PC-9 (cell line): ENCODE data around the gene RPS10. TPM values are rescaled to one million over a fixed set of nuclear protein-coding genes. Genes with fewer than 3 reads are reported as not detected.

Source experiments
- BruUV-seq: library from RNA; stranded (reverse); fragments of 400-500 nt; replicated peaks from 2 replicates; lab custom pipeline; 2021; lab: Mats Ljungman, UMichigan
- CTCF ChIA-PET: fragments of 300-600 bp; sonication (Branson Sonifier 250); formaldehyde crosslinking; loops from one replicate; lab custom pipeline; 2022; ENCODE audit warnings: antibody characterized with exemption; lab: Charles Lee
- POLR2A ChIA-PET: fragments of 300-600 bp; sonication (Branson Sonifier 250); formaldehyde crosslinking; loops from one replicate; lab custom pipeline; 2022; ENCODE audit warnings: antibody characterized with exemption; ENCODE audit not compliant: unreplicated experiment; lab: Charles Lee
- DNase-seq, 2 experiments: peaks; one replicate each; pipeline versions ENCODE4 v3.0.0 to v3.0.0-alpha.2; 2015 to 2022; ENCODE audit warnings: mixed read lengths in 1 of 2
- H2AFZ ChIP-seq: fragments of 200-600 bp; sonication (generic); 2 replicates; pipeline ENCODE4 v1.8.1; 2017; ENCODE audit warnings: antibody characterized with exemption
- H3F3A ChIP-seq: fragments of 200-600 bp; sonication (generic); 2 replicates; pipeline ENCODE4 v1.8.1; 2017; ENCODE audit warnings: antibody characterized with exemption, mild to moderate bottlenecking, low read depth; ENCODE audit not compliant: insufficient read depth
- H3K27ac ChIP-seq: fragments of 200-600 bp; sonication (generic); 2 replicates; pipeline ENCODE4 v1.6.1; 2016; ENCODE audit warnings: mixed run types
- H3K27me3 ChIP-seq: fragments of 200-600 bp; sonication (generic); 2 replicates; pipeline ENCODE4 v1.6.1; 2016; ENCODE audit warnings: low read depth, mixed run types; ENCODE audit not compliant: insufficient read depth
- H3K36me3 ChIP-seq: fragments of 200-600 bp; sonication (generic); 2 replicates; pipeline ENCODE4 v1.6.1; 2016; ENCODE audit warnings: low read depth, mixed run types
- H3K4me1 ChIP-seq: fragments of 200-600 bp; sonication (generic); replicated peaks from 2 replicates; pipeline ENCODE4 v1.6.1; 2016; ENCODE audit warnings: mixed run types; ENCODE audit not compliant: insufficient read depth
- H3K4me2 ChIP-seq: fragments of 200-600 bp; sonication (generic); 2 replicates; pipeline ENCODE4 v1.6.1; 2017; ENCODE audit warnings: mixed run types
- H3K4me3 ChIP-seq: fragments of 200-600 bp; sonication (generic); 2 replicates; pipeline ENCODE4 v1.6.1; 2016; ENCODE audit warnings: mixed run types
- H3K79me2 ChIP-seq: fragments of 200-600 bp; sonication (generic); 2 replicates; pipeline ENCODE4 v1.6.1; 2017; ENCODE audit warnings: low read depth, mixed run types
- H3K9me2 ChIP-seq: fragments of 200-600 bp; sonication (generic); 2 replicates; pipeline ENCODE4 v1.8.1; 2017; ENCODE audit warnings: mild to moderate bottlenecking; ENCODE audit not compliant: insufficient read depth
- H3K9me3 ChIP-seq: fragments of 200-600 bp; sonication (generic); 2 replicates; pipeline ENCODE4 v1.8.1; 2016; ENCODE audit warnings: low read depth; ENCODE audit not compliant: insufficient read depth
- H4K20me1 ChIP-seq: fragments of 200-600 bp; sonication (generic); 2 replicates; pipeline ENCODE4 v1.8.1; 2017; ENCODE audit not compliant: insufficient read depth
- CTCF ChIP-seq: fragments of 200-600 bp; sonication (generic); conservative IDR thresholded peaks from 2 replicates; pipeline ENCODE4 v1.6.1; 2017; ENCODE audit warnings: mixed run types, antibody characterized with exemption, mild to moderate bottlenecking, moderate library complexity
- EZH2 ChIP-seq: fragments of 200-600 bp; sonication (generic); IDR thresholded peaks from 2 replicates; pipeline ENCODE4 v1.8.0; 2017; ENCODE audit warnings: antibody characterized with exemption, low read depth
- intact Hi-C: fragments of 100-400 bp; cut with micrococcal nuclease; formaldehyde crosslinking; loops from one replicate; pipeline ENCODE4 v1.10.0; 2022; ENCODE audit not compliant: unreplicated experiment
- total RNA-seq: library from RNA; stranded (reverse); gene quantifications from 2 replicates; pipeline ENCODE4 v1.2.3, GENCODE V29; 2021

RPS10 gene
- total RNA-seq, 1 experiment from 2014 or later, result 1,786 TPM

GRCh38 chr6:34462010-34462409 lies 36.1 kb upstream of the RPS10 start:
- no TSS peak for BruUV-seq
- H3K36me3 ChIP-seq, result no peaks in the 10 kb centered on the region
- H3K4me1 ChIP-seq, result peaks cover 19% of the 10 kb centered on the region
- H3K9me2 ChIP-seq, result no peaks in the 10 kb centered on the region
- H3K4me3 ChIP-seq, result peak overlapping the region; percentile 33; the same call in 1 of the 2 replicates
- H3F3A ChIP-seq, result peaks cover 41% of the 10 kb centered on the region
- intact Hi-C loops, result loop anchor here (1.0 to 10.0 kb wide), 4 partner anchors 65 to 683 kb away; partner anchors contain the start of genes SNRPC and TCP11
- no peaks in the 10 kb centered on the region for H3K9me3 ChIP-seq
- H3K79me2 ChIP-seq, result no peaks in the 10 kb centered on the region
- H3K27ac ChIP-seq, result no peak overlapping the region
- peak overlapping the region; percentile 73 for H3K4me2 ChIP-seq
- peak overlapping the region; percentile 65; the same call in 1 of the 2 replicates for H2AFZ ChIP-seq
- no peaks in the 10 kb centered on the region for H3K27me3 ChIP-seq
- no peak for DNase-seq
- H4K20me1 ChIP-seq, result no peaks in the 10 kb centered on the region
- ChIA-PET CTCF (interaction anchor here (0.6 to 1.0 kb wide), 5 partner anchors 14 to 392 kb away, joined by 3 to 9 read pairs (median 4); no protein-coding TSS in a partner anchor), POLR2A (interaction anchor here (0.5 to 0.6 kb wide), 2 partner anchors 13 to 238 kb away, joined by 3 to 5 read pairs; no protein-coding TSS in a partner anchor)
- TF ChIP-seq CTCF (no peak), EZH2 (no peak)

DNA sequence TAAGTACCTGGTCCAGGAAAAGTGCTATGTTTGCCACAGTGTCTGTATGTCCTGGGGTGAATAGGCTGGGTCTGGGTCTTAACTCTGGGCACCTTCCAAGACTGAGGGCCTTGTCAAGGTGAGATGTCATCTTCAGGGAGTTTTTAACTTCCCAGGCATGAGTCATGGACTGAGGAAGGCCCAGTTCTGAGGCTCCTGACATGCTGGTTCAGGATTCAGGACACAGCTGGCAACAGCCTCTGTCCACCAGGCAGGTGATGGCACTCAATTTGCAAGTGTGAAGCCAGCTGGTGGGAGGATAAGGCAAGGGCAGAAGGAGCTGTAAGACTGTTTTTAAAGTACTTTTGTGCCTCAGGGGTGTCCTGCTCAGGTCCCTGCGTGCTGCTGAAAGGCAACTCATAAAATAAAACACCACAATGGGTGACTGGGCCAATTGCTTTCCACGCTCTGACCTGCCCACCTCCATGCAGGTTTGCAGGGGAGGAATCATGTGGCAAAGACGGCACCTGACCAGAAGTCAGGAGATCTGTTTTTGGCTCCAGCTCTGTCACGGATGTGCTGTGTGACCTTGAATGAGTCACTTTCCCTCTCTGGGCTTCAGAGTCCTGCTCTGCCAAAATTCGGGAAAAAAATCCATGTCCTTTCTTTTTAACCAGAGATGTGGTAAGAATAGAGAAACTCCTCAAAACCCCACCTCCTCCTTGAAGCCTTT lies 35.1 kb upstream of the RPS10 start:
- H3K4me1 ChIP-seq, result peaks cover 19% of the 10 kb centered on the region
- H3K27ac ChIP-seq, result no peak overlapping the region
- H3K36me3 ChIP-seq, result no peaks in the 10 kb centered on the region
- intact Hi-C loops, result loop anchor here (5.0 to 10.0 kb wide), 3 partner anchors 66 to 684 kb away; partner anchors contain the start of genes SNRPC and TCP11
- no TSS peak for BruUV-seq
- ChIA-PET CTCF (interaction anchor here (0.8 kb wide), 1 partner anchor 147 kb away, joined by 3 read pairs; no protein-coding TSS in a partner anchor), POLR2A (no interaction called here)
- DNase-seq, result no peak
- peaks cover 41% of the 10 kb centered on the region for H3F3A ChIP-seq
- no peaks in the 10 kb centered on the region for H3K27me3 ChIP-seq
- no peaks in the 10 kb centered on the region for H3K9me3 ChIP-seq
- H3K4me3 ChIP-seq, result no peak overlapping the region
- no peaks in the 10 kb centered on the region for H4K20me1 ChIP-seq
- no peak for TF ChIP-seq EZH2
- no peak for TF ChIP-seq CTCF
- no peak overlapping the region for H3K4me2 ChIP-seq
- no peaks in the 10 kb centered on the region for H3K79me2 ChIP-seq
- no peaks in the 10 kb centered on the region for H3K9me2 ChIP-seq
- no peak overlapping the region for H2AFZ ChIP-seq

GRCh38 chr6:34459899-34460593 lies 34.2 kb upstream of the RPS10 start:
- H2AFZ ChIP-seq, result no peak overlapping the region
- TF ChIP-seq CTCF (peak; percentile 86), EZH2 (no peak)
- no peaks in the 10 kb centered on the region for H3K9me3 ChIP-seq
- no peak overlapping the region for H3K4me3 ChIP-seq
- no peak for DNase-seq
- H3K27ac ChIP-seq, result no peak overlapping the region
- no peak overlapping the region for H3K4me2 ChIP-seq
- H3K79me2 ChIP-seq, result no peaks in the 10 kb centered on the region
- no peaks in the 10 kb centered on the region for H3K9me2 ChIP-seq
- intact Hi-C loops, result loop anchor here (5.0 to 10.0 kb wide), 3 partner anchors 67 to 685 kb away; partner anchors contain the start of genes SNRPC and TCP11
- H3F3A ChIP-seq, result peaks cover 41% of the 10 kb centered on the region
- BruUV-seq, result no TSS peak
- no peaks in the 10 kb centered on the region for H3K27me3 ChIP-seq
- ChIA-PET POLR2A (interaction anchor here (0.6 kb wide), 1 partner anchor 184 kb away, joined by 3 read pairs; no protein-coding TSS in a partner anchor), CTCF (interaction anchor here (0.8 to 1.0 kb wide), 2 partner anchors 148 to 149 kb away, joined by 3 to 4 read pairs; no protein-coding TSS in a partner anchor)
- H3K4me1 ChIP-seq, result peaks cover 15% of the 10 kb centered on the region
- no peaks in the 10 kb centered on the region for H3K36me3 ChIP-seq
- H4K20me1 ChIP-seq, result no peaks in the 10 kb centered on the region
